IMR-90 (cell line): ENCODE results near the gene TCF4.

Experiments used
- CHD1 ChIP-seq: IDR thresholded peaks from 2 replicates; pipeline ENCODE4 v1.6.1; 2012; ENCODE audit warnings: low read depth, low read length, improper control_type of control experiment
- RAD21 ChIP-seq: IDR thresholded peaks from 2 replicates; pipeline ENCODE4 v1.6.1; 2012; ENCODE audit warnings: low read length, improper control_type of control experiment

GRCh38 chr18:55319459-55320193, 268.4 kb downstream of the TCF4 start:
- TF ChIP-seq RAD21 (no peak), CHD1 (no peak)
